Measurements from ENCODE around the gene AK4.

- TF ChIP-seq POLR2A (IDR thresholded peaks at IDR 0.05) (no peak), CTCF (IDR thresholded peaks at IDR 0.05 in 8 of 11, conservative IDR thresholded peaks at IDR 0.05 in 3 of 11) (no peak)
Measured at GRCh38 chr1:65104854-65105534, 43.0 kb upstream of the AK4 start.

Data from spleen (tissue), 7 donors.